GM18858 (cell line): Measurements from ENCODE around the gene FOXRED1.

Experiments used
- ATAC-seq: cut with Tn5 transposase; IDR thresholded peaks from one replicate; pipeline ENCODE4 v1.9.1; 2021; ENCODE audit not compliant: unreplicated experiment

FOXRED1 gene

DNA sequence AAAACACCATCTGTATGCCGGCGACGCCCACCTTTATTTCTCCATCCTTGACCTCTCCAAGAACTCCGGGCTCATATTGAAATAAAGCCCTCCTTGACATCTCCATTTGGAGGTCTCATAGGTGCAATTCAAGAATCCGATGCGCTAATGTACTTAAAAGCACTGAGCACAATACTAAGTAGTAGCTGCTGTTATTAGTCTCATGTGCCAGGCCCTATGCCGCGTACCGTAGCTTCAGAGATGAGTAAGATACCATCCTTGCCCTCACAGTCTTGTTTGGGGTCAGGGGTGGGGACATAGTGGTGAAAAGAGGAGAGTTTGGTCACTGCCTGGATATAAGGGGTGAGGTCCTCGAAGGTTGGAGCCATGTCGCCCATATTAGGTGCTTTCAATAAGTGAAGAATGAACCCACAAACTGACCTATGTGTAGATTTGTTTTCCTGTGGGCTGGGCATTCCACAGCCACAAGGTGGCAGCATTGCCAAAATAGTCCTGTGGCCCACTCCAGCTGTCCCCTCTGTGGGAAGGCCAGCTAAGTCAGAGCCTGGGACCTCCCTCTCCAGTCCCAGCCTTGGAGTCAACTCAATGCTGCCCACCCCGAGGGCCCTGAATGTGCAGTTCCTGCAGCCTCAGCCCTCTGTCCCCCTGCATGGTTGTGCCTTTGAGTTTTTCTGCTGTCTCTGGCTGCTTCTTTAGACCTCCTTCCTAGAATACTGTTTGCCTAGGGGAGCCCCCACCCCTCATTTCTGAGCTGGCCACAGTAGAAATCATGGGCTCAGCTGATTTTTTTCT, 41.4 kb downstream of the FOXRED1 start:
- no peak for ATAC-seq

DNA sequence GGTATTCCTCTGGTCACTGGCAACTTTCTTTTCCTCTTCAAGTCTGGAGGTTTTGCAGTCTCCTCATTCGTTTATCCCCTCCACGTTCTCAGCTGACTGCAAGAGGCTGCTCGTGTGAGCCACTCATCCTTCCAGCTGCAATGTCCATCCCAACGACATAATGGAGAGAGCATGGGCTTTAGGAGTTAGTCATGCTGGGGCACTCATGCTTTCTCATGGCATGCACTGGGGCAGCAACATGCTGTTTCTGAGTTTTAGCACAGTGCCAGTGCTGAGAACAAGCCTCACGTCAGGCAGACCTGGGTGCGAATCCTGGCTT, 42.0 kb downstream of the FOXRED1 start:
- no peak for ATAC-seq

- peak; percentile 76 for ATAC-seq
These were observed 42.7 kb downstream of the FOXRED1 start for GRCh38 chr11:126311401-126312291.

DNA sequence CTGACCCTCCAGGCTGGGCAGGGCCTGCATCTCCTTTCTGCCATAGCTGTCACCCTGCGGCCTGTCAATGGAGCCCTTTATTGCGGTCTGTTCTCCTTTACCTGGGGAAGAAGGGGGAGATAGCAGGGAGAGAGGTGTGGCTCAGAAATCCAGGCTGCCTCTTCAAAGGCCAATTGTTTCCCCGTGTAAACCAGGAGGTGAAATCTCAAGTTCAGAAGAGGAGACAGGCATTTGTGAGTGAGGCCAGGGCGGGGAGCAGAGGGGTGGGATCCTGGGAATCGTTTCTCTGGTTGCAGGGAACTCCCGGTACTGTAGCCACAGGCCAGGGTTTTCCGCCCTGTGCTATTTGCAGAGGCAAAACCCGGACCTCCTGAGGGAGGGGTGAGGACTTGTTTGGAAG, 44.0 kb downstream of the FOXRED1 start:
- no peak for ATAC-seq

- ATAC-seq: no peak
These were observed 44.9 kb downstream of the FOXRED1 start for GRCh38 chr11:126313826-126314225.

DNA sequence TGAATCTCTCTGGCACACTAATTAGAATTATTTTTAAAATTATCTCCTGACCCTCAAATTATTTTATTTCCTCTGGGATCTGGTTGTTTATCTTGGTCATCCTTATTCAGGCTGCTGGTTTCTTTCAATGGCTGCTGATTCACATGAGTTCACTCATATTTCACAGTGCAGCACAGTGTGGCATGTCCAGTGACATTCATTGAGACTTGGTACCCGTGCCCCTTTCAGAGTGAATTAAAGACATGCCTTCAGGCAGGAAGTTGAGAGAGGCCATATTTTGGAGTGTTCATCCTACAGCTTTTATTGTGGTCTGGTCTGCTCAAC, 48.4 kb downstream of the FOXRED1 start:
- no peak for ATAC-seq

GRCh38 chr11:126317756-126318573, 49.0 kb downstream of the FOXRED1 start:
- ATAC-seq: peak; percentile 9

DNA sequence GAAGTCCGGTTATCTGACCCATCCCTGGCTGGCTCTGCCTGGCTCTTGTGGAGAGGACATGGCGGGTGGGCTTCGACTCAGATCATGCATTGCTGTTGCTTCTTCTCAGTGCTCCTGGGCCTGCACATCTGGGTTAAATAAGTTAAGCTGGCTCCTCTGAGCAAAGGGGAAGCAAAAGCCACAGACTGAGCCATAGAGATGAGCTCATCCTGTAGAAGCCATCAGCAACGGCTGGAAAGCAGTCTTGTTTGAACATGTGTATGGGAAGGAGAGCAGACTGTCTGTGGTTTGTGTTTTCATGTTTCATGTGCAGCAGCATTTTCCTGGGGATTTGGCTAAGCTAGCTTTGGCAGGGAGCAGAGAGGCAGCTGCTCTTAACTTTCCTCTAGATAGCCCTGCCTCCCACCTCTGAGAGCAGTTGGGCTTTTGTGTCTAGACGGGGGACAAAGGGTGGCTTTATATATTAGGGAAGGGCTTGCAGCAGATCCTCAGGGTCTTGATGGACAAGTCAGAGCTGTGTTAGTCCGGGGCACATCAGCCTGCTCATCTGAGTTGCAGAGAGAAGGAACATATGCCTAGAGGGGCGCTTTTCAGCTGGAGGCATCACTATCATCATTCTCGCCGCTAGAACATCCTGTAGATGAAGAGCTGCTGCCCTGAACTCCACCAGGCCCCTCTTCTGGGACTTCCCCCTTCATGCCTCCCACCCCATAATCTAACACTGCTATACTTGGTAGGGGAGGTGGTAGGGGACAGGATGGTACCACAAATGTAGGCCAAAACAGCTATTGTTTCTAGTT, 49.8 kb downstream of the FOXRED1 start:
- ATAC-seq: peak; percentile 69

DNA sequence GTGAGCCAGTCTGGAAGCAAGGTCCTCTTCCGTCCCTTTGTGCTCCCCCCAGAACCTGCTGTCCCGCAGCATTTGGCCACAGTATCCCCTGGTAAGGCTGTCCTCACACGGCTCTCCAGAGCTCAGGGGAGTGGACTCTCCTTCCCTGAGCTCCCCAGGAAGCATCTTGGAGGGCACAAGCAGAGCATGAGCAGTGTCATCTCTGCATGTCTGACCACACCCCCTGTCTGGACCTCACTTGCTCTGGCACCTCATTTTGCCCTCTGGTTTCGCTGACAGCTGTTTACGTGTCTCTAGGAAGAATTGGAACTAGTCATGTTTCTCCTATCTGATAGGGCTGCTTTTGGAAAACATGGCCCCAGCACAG, 50.4 kb downstream of the FOXRED1 start:
- ATAC-seq: no peak

DNA sequence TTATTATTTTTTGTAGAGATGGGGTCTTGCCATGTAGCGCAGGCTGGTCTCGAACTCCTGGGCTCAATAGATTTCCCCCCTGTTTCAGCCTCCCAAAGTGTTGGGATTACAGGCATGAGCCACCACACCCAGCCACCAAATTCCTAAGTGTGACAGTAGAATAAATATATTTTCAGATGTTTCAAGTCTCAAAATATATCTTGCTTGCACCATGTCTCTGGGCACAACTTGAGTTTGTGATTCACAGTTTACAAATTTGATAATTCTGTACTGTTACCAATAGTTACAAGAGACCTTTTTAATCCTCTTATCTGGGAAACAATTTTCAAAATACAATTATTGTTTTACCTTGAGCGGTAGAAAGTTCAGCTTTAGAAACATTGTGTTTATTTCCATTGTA, 54.0 kb downstream of the FOXRED1 start:
- ATAC-seq: no peak

- no peak for ATAC-seq
These were observed 58.5 kb downstream of the FOXRED1 start for GRCh38 chr11:126327281-126328000.
